ENCODE results near the gene SPDYA.

Gene SPDYA

GRCh38 chr2:28870146-28870891, 59.7 kb downstream of the SPDYA start, which contains the start of gene TRMT61B:
Gene TRMT61B, minus strand, starts transcription at chr2:28870309. Its CDS starts 32 bp downstream, at chr2:28870277.
- H3K27ac Mint-ChIP-seq, result peak within 1 kb of the TSS; percentile 93
- H3K36me3 Mint-ChIP-seq, result peaks cover 4% of the 10 kb centered on the region
- peak within 1 kb of the TSS; percentile 95 for H3K4me3 Mint-ChIP-seq
- peaks cover 2% of the 10 kb centered on the region for H3K27me3 Mint-ChIP-seq
- no peaks in the 10 kb centered on the region for H3K9me3 Mint-ChIP-seq
- H3K4me1 Mint-ChIP-seq, result peaks cover 33% of the 10 kb centered on the region

GRCh38 chr2:28871620-28872019, 61.0 kb downstream of the SPDYA start:
- H3K36me3 Mint-ChIP-seq, result peaks cover 4% of the 10 kb centered on the region
- no peak overlapping the region for H3K4me3 Mint-ChIP-seq
- no peak overlapping the region for H3K27ac Mint-ChIP-seq
- H3K9me3 Mint-ChIP-seq, result no peaks in the 10 kb centered on the region
- peaks cover 10% of the 10 kb centered on the region for H3K27me3 Mint-ChIP-seq
- H3K4me1 Mint-ChIP-seq, result peaks cover 25% of the 10 kb centered on the region

GRCh38 chr2:28880193-28880592, 69.6 kb downstream of the SPDYA start:
- Mint-ChIP-seq H3K9me3 (no peaks in the 10 kb centered on the region), H3K4me3 (no peak overlapping the region), H3K27ac (no peak overlapping the region), H3K4me1 (no peaks in the 10 kb centered on the region), H3K36me3 (no peaks in the 10 kb centered on the region), H3K27me3 (peaks cover 15% of the 10 kb centered on the region)

GRCh38 chr2:28893488-28893887, 82.9 kb downstream of the SPDYA start:
- peaks cover 11% of the 10 kb centered on the region for H3K36me3 Mint-ChIP-seq
- no peaks in the 10 kb centered on the region for H3K9me3 Mint-ChIP-seq
- peaks cover 13% of the 10 kb centered on the region for H3K4me1 Mint-ChIP-seq
- no peak overlapping the region for H3K27ac Mint-ChIP-seq
- H3K27me3 Mint-ChIP-seq, result no peaks in the 10 kb centered on the region
- H3K4me3 Mint-ChIP-seq, result no peak overlapping the region

- H3K27me3 Mint-ChIP-seq, result no peaks in the 10 kb centered on the region
- no peaks in the 10 kb centered on the region for H3K9me3 Mint-ChIP-seq
- H3K4me3 Mint-ChIP-seq, result peak within 1 kb of the TSS; percentile 100
- H3K36me3 Mint-ChIP-seq, result peaks cover 12% of the 10 kb centered on the region
- H3K27ac Mint-ChIP-seq, result peak within 1 kb of the TSS; percentile 97
- H3K4me1 Mint-ChIP-seq, result peaks cover 24% of the 10 kb centered on the region
These were observed 84.0 kb downstream of the SPDYA start, which contains the start of gene WDR43 for GRCh38 chr2:28894470-28895188. Gene WDR43, plus strand, starts transcription at chr2:28894667. Its CDS starts 32 bp downstream, at chr2:28894699.

- Mint-ChIP-seq H3K36me3 (peaks cover 12% of the 10 kb centered on the region), H3K4me1 (peaks cover 28% of the 10 kb centered on the region), H3K4me3 (peak overlapping the region; percentile 100), H3K27me3 (no peaks in the 10 kb centered on the region), H3K9me3 (no peaks in the 10 kb centered on the region), H3K27ac (peak overlapping the region; percentile 97)
These were observed 84.7 kb downstream of the SPDYA start for GRCh38 chr2:28895189-28895893.

GRCh38 chr2:28896906-28897305, 86.3 kb downstream of the SPDYA start:
- Mint-ChIP-seq H3K4me1 (peaks cover 44% of the 10 kb centered on the region), H3K9me3 (no peaks in the 10 kb centered on the region), H3K27ac (no peak overlapping the region), H3K36me3 (peaks cover 15% of the 10 kb centered on the region), H3K27me3 (no peaks in the 10 kb centered on the region), H3K4me3 (peak overlapping the region; percentile 100)

GRCh38 chr2:28898048-28898447, 87.4 kb downstream of the SPDYA start:
- no peaks in the 10 kb centered on the region for H3K9me3 Mint-ChIP-seq
- H3K27ac Mint-ChIP-seq, result no peak overlapping the region
- peaks cover 53% of the 10 kb centered on the region for H3K4me1 Mint-ChIP-seq
- H3K4me3 Mint-ChIP-seq, result peak overlapping the region; percentile 100
- peaks cover 15% of the 10 kb centered on the region for H3K36me3 Mint-ChIP-seq
- H3K27me3 Mint-ChIP-seq, result no peaks in the 10 kb centered on the region
